DND-41 (cell line): Measurements from ENCODE around the gene USP12.

Experiments used
- CTCF ChIP-seq: IDR thresholded peaks from 2 replicates; pipeline ENCODE4 v1.5.1; 2012; ENCODE audit warnings: borderline replicate concordance, low read length, moderate library complexity, mild to moderate bottlenecking; ENCODE audit not compliant: poor library complexity, severe bottlenecking; ENCODE audit errors: extremely low read depth
- EZH2 ChIP-seq: IDR thresholded peaks from 3 replicates; pipeline ENCODE4 v1.6.1; 2012; ENCODE audit warnings: borderline replicate concordance, low read depth, mild to moderate bottlenecking, moderate library complexity, low read length, inconsistent platforms; ENCODE audit not compliant: severe bottlenecking

DNA sequence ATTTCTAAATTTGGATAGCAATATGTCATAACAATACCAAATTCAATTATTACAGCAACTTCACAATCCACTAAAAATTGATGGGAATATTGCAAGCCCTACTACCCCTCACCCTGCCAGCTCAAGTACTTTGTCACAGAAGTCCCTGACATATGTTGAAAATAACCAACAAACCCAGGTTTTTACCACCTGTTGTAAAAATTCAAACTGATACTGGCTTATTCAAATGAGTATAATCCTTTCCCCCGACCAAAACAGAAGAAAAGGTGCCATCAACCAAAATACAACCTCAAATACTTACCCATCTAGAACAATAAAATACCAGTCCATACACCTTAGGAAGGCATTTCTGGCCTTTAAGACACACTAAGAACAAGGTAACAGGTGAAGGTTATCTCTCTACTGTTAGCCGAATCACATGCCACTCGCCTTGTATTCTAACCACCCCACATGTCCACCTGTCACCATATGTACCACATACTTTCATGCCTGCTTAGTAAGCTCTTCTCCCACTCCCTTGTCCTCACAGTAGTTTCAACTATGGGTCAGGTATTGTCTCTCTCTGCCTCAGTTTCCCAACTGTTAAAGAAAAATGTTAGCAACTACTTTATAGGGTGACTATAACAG lies 53.1 kb downstream of the USP12 start:
- no peak for TF ChIP-seq CTCF
- no peak for TF ChIP-seq EZH2
